Anterior cingulate cortex (tissue), 58 donors: ENCODE results near the gene C15orf62.

Experiments
- DNase-seq, 58 donors: peaks; one replicate each; lab custom pipeline; 2025; lab: John Stamatoyannopoulos, UW

C15orf62 gene, protein sequence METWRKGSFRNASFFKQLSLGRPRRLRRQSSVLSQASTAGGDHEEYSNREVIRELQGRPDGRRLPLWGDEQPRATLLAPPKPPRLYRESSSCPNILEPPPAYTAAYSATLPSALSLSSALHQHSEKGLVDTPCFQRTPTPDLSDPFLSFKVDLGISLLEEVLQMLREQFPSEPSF

DNA sequence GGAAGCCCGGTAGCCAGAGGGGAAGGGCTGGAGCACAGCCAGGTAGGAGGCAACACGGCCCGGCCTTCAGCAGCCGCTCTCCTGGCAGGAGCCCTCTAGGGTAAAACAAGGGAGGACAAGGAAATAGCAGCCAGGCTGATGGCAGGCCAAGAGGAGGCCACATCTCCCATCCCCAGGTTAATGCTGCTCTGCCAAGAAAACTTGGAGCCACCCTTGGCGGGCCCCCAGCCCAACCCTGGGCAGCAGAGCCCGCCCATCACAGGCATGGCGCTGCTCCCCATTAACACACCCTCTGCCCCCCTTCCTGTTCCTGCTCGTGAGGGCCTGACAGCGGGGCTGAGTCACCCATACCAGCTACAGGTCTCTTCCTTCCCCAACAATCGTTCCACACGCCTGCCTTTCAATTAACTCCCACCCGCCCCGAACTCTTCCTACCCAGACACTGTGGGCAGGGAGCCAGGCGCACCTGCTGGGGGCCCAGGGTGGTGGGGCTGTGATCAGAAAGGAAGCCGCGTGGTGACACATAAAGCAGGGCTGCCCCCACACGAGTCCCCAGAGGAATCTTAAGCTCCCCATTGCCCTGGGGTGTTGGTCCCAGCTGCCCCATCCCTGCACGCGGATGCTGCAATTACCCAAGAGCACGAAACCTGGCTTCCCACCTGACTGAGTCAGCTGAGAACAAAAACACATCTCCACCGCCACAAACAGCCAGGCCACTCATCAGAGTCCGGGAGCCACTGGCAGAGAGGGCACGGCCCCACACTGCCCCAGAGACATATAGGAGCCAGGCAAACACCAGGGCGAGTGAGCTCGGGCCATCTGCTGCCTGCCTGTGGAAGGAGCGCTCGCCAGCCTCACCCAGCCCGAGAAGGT, at the start of gene C15orf62:
Gene C15orf62 (plus strand): TSS at position 707 of the 873 bp plus-strand sequence. CDS start 516 bp downstream, outside the sequence.
- DNase-seq = peak in 30 of 58 donors; percentile 12 to 70 (median 39)

- no peak for DNase-seq
Observed at GRCh38 chr15:40721701-40722100, 48.1 kb upstream of the C15orf62 start.

GRCh38 chr15:40722354-40722753, 47.4 kb upstream of the C15orf62 start:
- no peak for DNase-seq

GRCh38 chr15:40722934-40723333, 46.8 kb upstream of the C15orf62 start:
- no peak for DNase-seq

GRCh38 chr15:40723919-40724318, 45.9 kb upstream of the C15orf62 start:
- DNase-seq = no peak

DNA sequence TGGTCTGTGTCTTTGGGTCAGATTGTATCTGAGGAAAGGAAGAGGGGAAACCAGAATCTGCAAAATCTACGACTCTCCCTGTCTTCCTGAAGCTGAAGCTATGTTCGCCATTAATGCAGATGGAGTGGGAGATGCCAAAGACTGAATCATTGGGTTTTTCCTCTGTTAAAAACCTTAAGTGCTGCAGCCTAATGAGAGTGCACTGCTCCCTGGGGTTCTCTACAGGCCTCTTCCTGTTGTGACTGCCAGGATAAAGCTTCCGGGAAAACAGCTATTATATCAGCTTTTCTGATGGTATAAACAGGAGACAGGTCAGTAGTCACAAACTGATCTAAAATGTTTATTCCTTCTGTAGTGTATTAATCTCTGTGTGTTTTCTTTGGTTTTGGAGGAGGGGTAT, 38.7 kb upstream of the C15orf62 start:
- DNase-seq = no peak

DNA sequence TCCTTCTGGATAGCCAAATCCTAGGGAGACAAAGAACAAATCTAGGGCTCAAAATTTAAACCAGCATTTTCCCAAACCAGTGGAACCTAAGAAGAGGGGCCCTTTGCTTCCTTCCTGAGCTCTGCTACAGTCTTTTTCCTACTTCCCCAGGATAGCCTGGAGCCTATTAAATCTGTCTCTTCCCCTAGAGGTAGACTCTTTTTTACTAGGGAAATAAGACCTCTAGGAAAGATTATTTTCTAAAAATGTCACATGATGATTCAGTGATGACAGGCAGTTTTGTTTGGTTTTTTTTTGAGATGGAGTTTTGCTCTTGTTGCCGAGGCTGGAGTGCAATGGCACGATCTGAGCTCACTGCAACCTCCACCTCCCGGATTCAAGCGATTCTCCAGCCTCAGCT, 33.2 kb upstream of the C15orf62 start:
- DNase-seq = no peak

DNA sequence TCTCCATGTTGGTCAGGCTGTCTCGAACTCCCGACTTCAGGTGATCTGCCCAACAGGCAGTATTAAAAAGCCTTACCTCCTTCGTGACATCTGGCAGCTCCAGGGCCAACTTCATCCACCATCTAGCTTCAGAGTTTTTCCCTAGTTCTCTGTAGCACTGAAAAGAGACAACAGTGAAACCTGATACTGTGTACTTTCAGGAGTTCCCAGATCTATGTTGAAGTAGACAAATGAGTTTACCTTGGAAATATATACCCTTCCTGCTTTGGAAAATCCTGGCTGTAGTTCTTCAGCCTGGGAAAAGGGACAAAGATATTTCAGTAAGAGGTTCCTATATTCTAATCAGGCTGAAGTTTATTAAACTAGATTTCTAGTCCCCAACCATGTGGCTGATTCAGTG, 32.7 kb upstream of the C15orf62 start:
- DNase-seq = no peak

GRCh38 chr15:40739047-40739446, 30.7 kb upstream of the C15orf62 start:
- DNase-seq = no peak

- no peak for DNase-seq
Observed at GRCh38 chr15:40739854-40740253, 29.9 kb upstream of the C15orf62 start.

- DNase-seq = no peak
Observed at GRCh38 chr15:40743485-40743901, 26.3 kb upstream of the C15orf62 start.

GRCh38 chr15:40743921-40744814, 25.6 kb upstream of the C15orf62 start:
- no peak for DNase-seq

GRCh38 chr15:40744815-40745152, 25.0 kb upstream of the C15orf62 start:
- DNase-seq = no peak

DNA sequence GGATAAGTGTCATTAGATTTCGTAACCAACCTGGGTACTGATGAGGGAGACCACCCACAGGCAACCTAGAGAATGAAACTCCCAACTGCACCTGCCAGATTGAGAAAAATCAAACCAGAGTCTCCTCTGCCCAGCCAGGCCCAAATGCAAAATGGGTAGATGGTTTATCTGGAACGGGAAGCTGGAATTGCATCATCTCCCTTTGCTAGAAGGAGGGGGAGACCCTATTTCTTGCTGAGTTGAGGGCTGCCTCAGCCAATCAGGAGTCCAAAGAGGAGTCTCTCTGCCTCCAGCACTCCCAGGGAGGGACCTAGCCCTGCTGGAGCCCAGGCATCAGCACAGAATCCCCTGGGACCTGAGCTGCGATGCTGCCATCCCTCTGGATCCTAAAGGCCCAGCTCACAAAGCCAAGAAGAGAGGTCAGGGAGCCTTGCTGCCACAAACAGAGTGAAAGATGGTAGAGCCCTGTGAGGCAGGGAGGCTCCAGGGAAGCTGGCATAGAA, 22.8 kb upstream of the C15orf62 start:
- DNase-seq = no peak

DNA sequence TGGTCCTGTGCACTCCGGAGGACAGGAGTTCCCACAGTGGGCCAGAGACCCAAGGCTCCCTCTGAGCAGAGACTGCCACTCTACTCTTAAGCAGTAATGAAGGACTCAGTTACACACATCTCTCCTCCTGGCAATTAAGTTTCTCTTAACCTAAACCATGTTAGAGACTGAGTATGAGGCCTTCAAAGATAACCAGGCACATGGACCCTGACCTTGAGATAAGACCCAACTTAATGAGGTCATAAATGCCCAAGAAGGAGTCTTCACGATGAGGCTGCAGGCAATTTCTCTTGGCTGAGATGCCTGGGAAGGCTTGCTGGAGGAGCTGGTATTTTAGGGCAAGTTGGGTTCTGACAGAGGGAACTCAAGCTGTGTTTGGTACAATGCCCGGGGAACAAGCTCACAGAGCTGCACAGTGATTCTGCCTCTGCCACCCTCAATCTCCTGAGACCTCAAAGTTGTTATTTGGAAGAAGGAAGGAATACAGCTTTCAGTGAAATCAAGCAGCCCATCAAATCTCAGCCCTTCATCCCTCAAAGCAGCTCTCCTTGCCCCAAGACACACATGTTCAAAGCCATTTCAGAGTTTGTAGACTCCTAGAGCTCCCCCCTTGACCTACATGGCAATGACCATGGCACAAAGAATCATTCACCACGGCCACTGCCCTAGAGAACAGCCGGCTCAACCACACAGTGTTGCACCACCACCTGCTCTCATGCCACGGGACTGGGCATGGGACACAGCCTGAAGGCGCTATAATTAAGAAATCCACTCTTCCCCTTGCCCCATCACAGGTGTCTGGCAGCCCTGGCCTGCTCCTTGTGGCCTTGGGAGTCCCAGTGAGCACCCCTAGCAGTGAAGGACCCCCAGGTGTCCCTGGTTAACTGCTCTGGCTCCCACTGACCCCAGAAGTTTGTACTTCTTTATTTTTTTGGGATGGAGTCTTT, 21.8 kb upstream of the C15orf62 start:
- no peak for DNase-seq

DNA sequence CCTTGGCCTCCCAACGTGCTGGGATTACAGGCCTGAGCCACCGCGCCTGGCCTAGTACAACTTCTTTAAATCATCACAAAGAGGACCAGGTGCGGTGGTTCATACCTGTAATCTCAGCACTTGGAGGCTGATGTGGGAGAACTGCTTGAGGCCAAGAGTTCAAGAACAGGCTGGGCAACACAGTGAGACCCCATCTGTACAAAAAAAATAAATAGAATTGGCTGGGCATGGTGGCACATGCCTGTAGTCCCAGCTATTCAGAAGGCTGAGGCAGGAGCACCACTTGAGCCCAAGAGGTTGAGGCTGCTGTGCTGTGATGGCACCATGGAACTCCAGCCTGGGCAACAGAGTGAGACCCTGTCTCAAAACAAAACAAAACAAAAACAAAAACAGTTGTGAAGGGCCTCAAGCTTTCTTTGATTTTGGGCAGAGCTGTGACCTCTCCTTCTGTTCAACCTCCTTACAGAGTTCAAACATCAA, 20.6 kb upstream of the C15orf62 start:
- no peak for DNase-seq

DNA sequence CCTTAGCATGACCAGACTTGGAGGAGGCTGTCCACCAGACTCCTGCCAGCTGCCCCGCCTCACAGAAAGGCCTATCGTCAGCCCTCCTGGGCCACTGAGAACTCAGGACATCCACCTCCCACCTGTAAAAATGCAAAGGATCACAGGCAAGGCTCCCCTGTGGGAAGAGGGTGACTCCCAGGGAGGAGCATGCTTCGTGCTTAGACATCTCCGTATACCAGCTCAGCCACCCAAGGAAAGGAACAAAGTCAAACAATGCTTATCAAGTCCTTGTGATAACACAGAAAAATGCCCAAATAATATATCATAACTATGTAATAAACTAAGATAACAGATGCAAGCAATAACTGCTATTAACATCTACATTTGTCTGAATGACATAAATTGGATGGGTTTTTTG, 18.9 kb upstream of the C15orf62 start:
- no peak for DNase-seq

DNA sequence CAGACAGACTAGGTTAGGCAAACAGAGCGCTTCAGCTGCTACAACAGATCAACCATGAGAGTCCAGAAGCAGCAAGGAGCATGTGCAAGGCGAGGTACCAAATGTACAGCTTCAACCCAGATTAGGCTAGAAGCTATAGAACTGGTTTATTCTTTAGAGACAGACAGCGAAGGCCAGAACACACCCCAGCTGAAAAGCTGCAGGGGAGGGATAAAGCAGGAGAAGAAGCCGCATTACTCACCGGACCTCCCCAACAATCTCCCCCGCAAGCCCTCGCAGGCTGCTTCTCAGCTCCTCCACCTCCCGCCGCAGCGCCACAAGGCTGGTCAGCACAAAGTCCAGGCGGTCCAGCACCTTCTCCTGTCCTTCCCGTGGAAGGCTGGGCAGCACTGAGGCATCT, 18.0 kb upstream of the C15orf62 start:
- DNase-seq = peak in 2 of 58 donors; percentile 15 to 26

DNA sequence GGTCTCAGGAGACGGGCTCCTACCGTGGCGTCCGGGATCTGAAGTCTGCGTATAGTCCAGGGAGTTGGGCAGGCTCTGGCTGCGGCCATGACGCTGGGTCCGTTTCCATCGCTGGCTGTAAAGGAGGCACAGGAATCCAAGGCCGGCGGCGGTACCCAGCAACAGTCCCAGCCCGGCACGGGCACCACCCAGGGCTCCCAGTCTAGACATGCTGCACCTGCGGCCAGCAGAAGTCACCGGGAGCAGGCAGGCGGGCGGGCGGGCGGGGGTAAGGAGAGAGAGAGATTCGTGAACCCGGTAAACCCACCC, 15.3 kb upstream of the C15orf62 start:
- peak in 3 of 58 donors; percentile 18 to 59 (median 24) for DNase-seq
